OCI-LY7 (cell line): ENCODE results near the gene STUM.

Experiments used
- EZH2phosphoT487 ChIP-seq: fragments of 200-600 bp; sonication (generic); IDR thresholded peaks from 2 replicates; pipeline ENCODE4 v1.6.1; 2018; ENCODE audit warnings: low read depth, borderline replicate concordance, mild to moderate bottlenecking, mixed run types, antibody characterized with exemption, low read length, moderate library complexity, mixed read lengths
- TF ChIP-seq, protein P1 (sequence below): fragments of 200-600 bp; sonication (generic); conservative IDR thresholded peaks from 2 replicates; pipeline ENCODE4 v1.5.1; 2014; ENCODE audit warnings: mild to moderate bottlenecking, antibody characterized with exemption, low read length, moderate library complexity, mixed read lengths

DNA sequence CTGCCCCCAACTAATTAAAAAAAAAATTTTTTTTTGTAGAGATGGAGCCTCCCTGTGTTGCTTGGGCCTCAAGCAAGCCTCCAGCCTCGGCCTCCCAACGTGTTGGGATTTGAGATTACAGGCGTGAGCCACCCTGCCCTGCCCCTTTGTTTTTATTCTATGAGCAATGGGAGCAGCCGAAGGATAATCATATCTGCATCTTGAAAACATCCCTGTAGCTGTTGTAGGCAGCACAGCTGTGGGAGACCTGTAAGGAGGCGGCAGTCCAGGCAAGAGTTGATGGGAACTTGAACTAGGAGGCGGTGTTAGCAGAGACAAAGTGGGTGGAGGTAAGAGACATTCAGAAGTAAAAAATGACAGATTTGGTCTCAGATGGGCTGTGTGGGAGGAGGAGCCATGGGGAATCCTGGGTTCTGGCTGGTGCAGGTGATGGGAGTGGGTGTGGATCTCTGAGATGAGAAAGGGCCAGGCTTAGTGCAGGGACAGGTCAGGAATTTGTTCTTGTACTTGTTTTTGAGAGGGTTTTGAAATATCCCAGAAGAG is 31.3 kb downstream of the STUM start:
- TF ChIP-seq, protein P1, sequence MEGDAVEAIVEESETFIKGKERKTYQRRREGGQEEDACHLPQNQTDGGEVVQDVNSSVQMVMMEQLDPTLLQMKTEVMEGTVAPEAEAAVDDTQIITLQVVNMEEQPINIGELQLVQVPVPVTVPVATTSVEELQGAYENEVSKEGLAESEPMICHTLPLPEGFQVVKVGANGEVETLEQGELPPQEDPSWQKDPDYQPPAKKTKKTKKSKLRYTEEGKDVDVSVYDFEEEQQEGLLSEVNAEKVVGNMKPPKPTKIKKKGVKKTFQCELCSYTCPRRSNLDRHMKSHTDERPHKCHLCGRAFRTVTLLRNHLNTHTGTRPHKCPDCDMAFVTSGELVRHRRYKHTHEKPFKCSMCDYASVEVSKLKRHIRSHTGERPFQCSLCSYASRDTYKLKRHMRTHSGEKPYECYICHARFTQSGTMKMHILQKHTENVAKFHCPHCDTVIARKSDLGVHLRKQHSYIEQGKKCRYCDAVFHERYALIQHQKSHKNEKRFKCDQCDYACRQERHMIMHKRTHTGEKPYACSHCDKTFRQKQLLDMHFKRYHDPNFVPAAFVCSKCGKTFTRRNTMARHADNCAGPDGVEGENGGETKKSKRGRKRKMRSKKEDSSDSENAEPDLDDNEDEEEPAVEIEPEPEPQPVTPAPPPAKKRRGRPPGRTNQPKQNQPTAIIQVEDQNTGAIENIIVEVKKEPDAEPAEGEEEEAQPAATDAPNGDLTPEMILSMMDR: no peak
- no peak for TF ChIP-seq EZH2phosphoT487
